ENCODE data around the gene NKX2-2. TPM values are rescaled to one million over a fixed set of nuclear protein-coding genes. Genes with fewer than 3 reads are reported as not detected.

Gene NKX2-2
- total RNA-seq (2014; rRNA removed), result not detected in 2 replicates
- polyA plus RNA-seq (2012), result not detected

GRCh38 chr20:21513881-21514540 lies at the start of gene NKX2-2:
NKX2-2 (minus strand) TSS chr20:21514064; CDS start chr20:21513669, 395 bp downstream.
- no peak for DNase-seq (ENCODE audit: low read depth)

- no peak for DNase-seq (ENCODE audit: low read depth)
These were observed 48.8 kb upstream of the NKX2-2 start for GRCh38 chr20:21562656-21563055.

GRCh38 chr20:21559305-21559704 lies 45.4 kb upstream of the NKX2-2 start:
- DNase-seq (ENCODE audit: low read depth), result no peak

GRCh38 chr20:21557241-21558020 lies 43.6 kb upstream of the NKX2-2 start:
- DNase-seq (ENCODE audit: low read depth), result no peak

- no peak for DNase-seq (ENCODE audit: low read depth)
These were observed 42.5 kb upstream of the NKX2-2 start for GRCh38 chr20:21556398-21556797.

GRCh38 chr20:21555470-21556120 lies 41.7 kb upstream of the NKX2-2 start:
- no peak for DNase-seq (ENCODE audit: low read depth)

- no peak for DNase-seq (ENCODE audit: low read depth)
These were observed 41.1 kb upstream of the NKX2-2 start for GRCh38 chr20:21554985-21555384.

- DNase-seq (ENCODE audit: low read depth), result no peak
These were observed 40.6 kb upstream of the NKX2-2 start for GRCh38 chr20:21554376-21554890.

- no peak for DNase-seq (ENCODE audit: low read depth)
These were observed 36.7 kb upstream of the NKX2-2 start for GRCh38 chr20:21550587-21550986.

GRCh38 chr20:21548390-21549035 lies 34.6 kb upstream of the NKX2-2 start:
- DNase-seq (ENCODE audit: low read depth), result no peak

GRCh38 chr20:21546355-21546754 lies 32.5 kb upstream of the NKX2-2 start:
- no peak for DNase-seq (ENCODE audit: low read depth)

- no peak for DNase-seq (ENCODE audit: low read depth)
These were observed 25.6 kb upstream of the NKX2-2 start for GRCh38 chr20:21539512-21539911.

GRCh38 chr20:21534886-21535285 lies 21.0 kb upstream of the NKX2-2 start:
- no peak for DNase-seq (ENCODE audit: low read depth)

GRCh38 chr20:21534453-21534852 lies 20.6 kb upstream of the NKX2-2 start:
- no peak for DNase-seq (ENCODE audit: low read depth)

- DNase-seq (ENCODE audit: low read depth), result no peak
These were observed 16.0 kb upstream of the NKX2-2 start for GRCh38 chr20:21529863-21530262.

GRCh38 chr20:21528870-21529269 lies 15.0 kb upstream of the NKX2-2 start:
- DNase-seq (ENCODE audit: low read depth), result no peak

- no peak for DNase-seq (ENCODE audit: low read depth)
These were observed 14.0 kb upstream of the NKX2-2 start for GRCh38 chr20:21527908-21528307.

GRCh38 chr20:21526776-21527175 lies 12.9 kb upstream of the NKX2-2 start:
- DNase-seq (ENCODE audit: low read depth), result no peak

GRCh38 chr20:21523895-21524294 lies 10.0 kb upstream of the NKX2-2 start:
- DNase-seq (ENCODE audit: low read depth), result no peak

GRCh38 chr20:21523281-21523868 lies 9.5 kb upstream of the NKX2-2 start:
- DNase-seq (ENCODE audit: low read depth), result no peak

Data from LHCN-M2 (cell line).